Natural killer cell (primary cell): ENCODE measurements around the gene ESF1. TPM values are rescaled to one million over a fixed set of nuclear protein-coding genes. Genes with fewer than 3 reads are reported as not detected.

ENCODE experiments used
- ATAC-seq, 3 donors: fragments of 150-1000 bp in 2 of 3; fragments of 200-7000 bp in 1 of 3; cut with Tn5 transposase; 1 replicate in 1 of 3; 2 replicates in 2 of 3; pipeline ENCODE4 v1.10.0; 2021; ENCODE audit warnings: mild to moderate bottlenecking in 2 of 3, moderate library complexity in 2 of 3
- DNase-seq, 2 donors: peaks; one replicate each; pipeline versions ENCODE4 v3.0.0 to v3.0.0-alpha.2; 2013 to 2021; ENCODE audit warnings: mixed read lengths in 1 of 2
- H3K27ac ChIP-seq: one replicate; pipeline ENCODE4 v1.5.1; 2013; ENCODE audit warnings: mild to moderate bottlenecking, low read length
- H3K27me3 ChIP-seq: one replicate; pipeline ENCODE4 v1.6.1; 2013; ENCODE audit warnings: low read length; ENCODE audit not compliant: control insufficient read depth, insufficient read depth
- H3K36me3 ChIP-seq: one replicate; pipeline ENCODE4 v1.6.1; 2013; ENCODE audit warnings: low read length; ENCODE audit not compliant: control insufficient read depth, insufficient read depth
- H3K4me1 ChIP-seq: one replicate; pipeline ENCODE4 v1.6.1; 2013; ENCODE audit warnings: low read length; ENCODE audit not compliant: control insufficient read depth, insufficient read depth
- H3K4me3 ChIP-seq: one replicate; pipeline ENCODE4 v1.5.1; 2013; ENCODE audit warnings: low read length
- H3K9me3 ChIP-seq: one replicate; pipeline ENCODE4 v1.6.1; 2013; ENCODE audit warnings: low read length; ENCODE audit not compliant: control insufficient read depth, insufficient read depth
- H3K27ac Mint-ChIP-seq, 2 donors: one replicate each; pipeline ENCODE4 v1.8.0; 2022; ENCODE audit warnings: mild to moderate bottlenecking in 2 of 2, mixed read lengths in 2 of 2, moderate library complexity in 1 of 2
- H3K27me3 Mint-ChIP-seq, 2 donors: one replicate each; pipeline ENCODE4 v1.8.0; 2022; ENCODE audit warnings: low read depth in 2 of 2, mixed read lengths in 2 of 2
- H3K36me3 Mint-ChIP-seq: one replicate; pipeline ENCODE4 v1.8.0; 2022; ENCODE audit warnings: mixed read lengths
- H3K4me1 Mint-ChIP-seq, 2 donors: one replicate each; pipeline ENCODE4 v1.8.0; 2022; ENCODE audit warnings: mixed read lengths in 2 of 2
- H3K4me3 Mint-ChIP-seq: one replicate; pipeline ENCODE4 v1.8.0; 2022; ENCODE audit warnings: mild to moderate bottlenecking, moderate library complexity, mixed read lengths
- H3K9me3 Mint-ChIP-seq, 2 donors: one replicate each; pipeline ENCODE4 v1.8.0; 2022; ENCODE audit warnings: mixed read lengths in 2 of 2
- CTCF ChIP-seq: fragments of 200-600 bp; IDR thresholded peaks from one replicate; pipeline ENCODE4 v1.8.0; 2022; ENCODE audit warnings: antibody characterized with exemption
- WGBS: methylation state at CpG from one replicate; pipeline ENCODE4 v1.1.7; 2013; ENCODE audit warnings: missing lambda C conversion rate; ENCODE audit not compliant: insufficient coverage; 5-methylcytosine and 5-hydroxymethylcytosine counted together
- intact Hi-C: fragments of 100-400 bp; cut with micrococcal nuclease; formaldehyde crosslinking; loops from one replicate; pipeline ENCODE4 v1.14.2; 2022
- total RNA-seq, 4 donors: library from RNA; stranded (reverse); fragments of 120-200 nt in 1 of 4; gene quantifications; one replicate each; pipeline versions ENCODE4 v1.2.3 to v1.2.4, GENCODE V29; 2013 to 2022

ESF1 gene
- total RNA-seq, 3 donors from 2014 or later (not counting 1 experiment from before 2014, with no cell fraction given), result 8.4 to 11.1 (median 10.0) TPM

DNA sequence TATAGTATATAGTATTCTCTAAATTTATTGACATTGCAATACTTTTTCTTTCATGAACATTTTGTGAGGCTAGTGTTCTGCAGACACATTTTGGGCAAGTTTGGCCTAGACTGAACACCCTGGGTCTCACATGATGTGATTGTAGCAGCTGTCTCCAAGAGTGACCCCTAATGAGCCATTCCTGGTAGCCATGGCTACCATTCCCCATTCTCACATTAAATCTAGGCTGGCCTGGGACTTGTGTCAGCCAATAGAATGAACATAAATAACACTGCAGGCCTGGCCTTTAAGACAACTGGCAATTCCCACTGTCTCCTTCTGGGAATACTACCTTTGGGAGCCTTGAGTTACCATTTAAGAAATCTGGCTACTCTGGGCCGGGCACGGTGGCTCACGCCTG, 108.0 kb downstream of the ESF1 start:
- Histone ChIP-seq H3K36me3 (no peaks in the 10 kb centered on the region), H3K4me3 (no peak overlapping the region), H3K27ac (no peak overlapping the region), H3K4me1 (no peaks in the 10 kb centered on the region), H3K27me3 (no peaks in the 10 kb centered on the region), H3K9me3 (peaks cover 3% of the 10 kb centered on the region)
- ATAC-seq (no peak), DNase-seq (no peak)
- Mint-ChIP-seq H3K36me3 (no peaks in the 10 kb centered on the region), H3K27ac (no peak overlapping the region), H3K9me3 (no peaks in the 10 kb centered on the region), H3K27me3 (peaks cover 7% of the 10 kb centered on the region in 2 donors), H3K4me3 (no peak overlapping the region), H3K4me1 (no peaks in the 10 kb centered on the region)
- no peak for TF ChIP-seq CTCF
- intact Hi-C loops, result no loop called here
- WGBS, result 97% methylated on average over 3 of the region's 3 CpGs

- TF ChIP-seq CTCF, result no peak
- Mint-ChIP-seq H3K4me3 (no peak overlapping the region), H3K36me3 (no peaks in the 10 kb centered on the region), H3K27me3 (peaks cover 11 to 14% of the 10 kb centered on the region in 2 donors), H3K27ac (no peak overlapping the region), H3K4me1 (no peaks in the 10 kb centered on the region), H3K9me3 (peaks cover 0 to 2% of the 10 kb centered on the region in 2 donors)
- DNase-seq (no peak), ATAC-seq (no peak)
- no peak overlapping the region for H3K27ac ChIP-seq
- H3K27me3 ChIP-seq, result no peaks in the 10 kb centered on the region
- intact Hi-C loops, result no loop called here
- WGBS, result 88% methylated on average over 2 of the region's 3 CpGs
- H3K4me3 ChIP-seq, result no peak overlapping the region
- H3K9me3 ChIP-seq, result no peaks in the 10 kb centered on the region
- H3K4me1 ChIP-seq, result no peaks in the 10 kb centered on the region
- H3K36me3 ChIP-seq, result no peaks in the 10 kb centered on the region
Measured at GRCh38 chr20:13672690-13673089, 112.0 kb downstream of the ESF1 start.

GRCh38 chr20:13671916-13672378, 112.8 kb downstream of the ESF1 start:
- DNase-seq (no peak), ATAC-seq (no peak)
- 93% methylated on average over 1 of the region's 1 CpG for WGBS
- no peak for TF ChIP-seq CTCF
- Histone ChIP-seq H3K27ac (no peak overlapping the region), H3K9me3 (no peaks in the 10 kb centered on the region), H3K4me1 (no peaks in the 10 kb centered on the region), H3K27me3 (no peaks in the 10 kb centered on the region), H3K4me3 (no peak overlapping the region), H3K36me3 (no peaks in the 10 kb centered on the region)
- intact Hi-C loops, result no loop called here
- H3K4me3 Mint-ChIP-seq, result no peak overlapping the region
- no peaks in the 10 kb centered on the region for H3K36me3 Mint-ChIP-seq
- H3K9me3 Mint-ChIP-seq, result peaks cover 0 to 2% of the 10 kb centered on the region in 2 donors
- no peaks in the 10 kb centered on the region for H3K4me1 Mint-ChIP-seq
- H3K27me3 Mint-ChIP-seq, result peaks cover 11 to 15% of the 10 kb centered on the region in 2 donors
- H3K27ac Mint-ChIP-seq, result no peak overlapping the region

GRCh38 chr20:13671512-13671911, 113.2 kb downstream of the ESF1 start:
- Histone ChIP-seq H3K4me1 (no peaks in the 10 kb centered on the region), H3K36me3 (no peaks in the 10 kb centered on the region), H3K27ac (no peak overlapping the region), H3K9me3 (no peaks in the 10 kb centered on the region), H3K27me3 (no peaks in the 10 kb centered on the region), H3K4me3 (no peak overlapping the region)
- Mint-ChIP-seq H3K4me3 (no peak overlapping the region), H3K9me3 (peaks cover 0 to 2% of the 10 kb centered on the region in 2 donors), H3K4me1 (no peaks in the 10 kb centered on the region), H3K27ac (no peak overlapping the region), H3K36me3 (no peaks in the 10 kb centered on the region), H3K27me3 (peaks cover 11 to 15% of the 10 kb centered on the region in 2 donors)
- WGBS, result 100% methylated on average over 1 of the region's 2 CpGs
- intact Hi-C loops, result no loop called here
- DNase-seq (no peak), ATAC-seq (no peak)
- no peak for TF ChIP-seq CTCF
